ENCODE results near the gene POU3F3. TPM values are rescaled to one million over a fixed set of nuclear protein-coding genes. Genes with fewer than 3 reads are reported as not detected.

POU3F3 gene
- total RNA-seq, 3 donors from 2014 or later (not counting 1 experiment from before 2014, with no cell fraction given), result not detected

DNA sequence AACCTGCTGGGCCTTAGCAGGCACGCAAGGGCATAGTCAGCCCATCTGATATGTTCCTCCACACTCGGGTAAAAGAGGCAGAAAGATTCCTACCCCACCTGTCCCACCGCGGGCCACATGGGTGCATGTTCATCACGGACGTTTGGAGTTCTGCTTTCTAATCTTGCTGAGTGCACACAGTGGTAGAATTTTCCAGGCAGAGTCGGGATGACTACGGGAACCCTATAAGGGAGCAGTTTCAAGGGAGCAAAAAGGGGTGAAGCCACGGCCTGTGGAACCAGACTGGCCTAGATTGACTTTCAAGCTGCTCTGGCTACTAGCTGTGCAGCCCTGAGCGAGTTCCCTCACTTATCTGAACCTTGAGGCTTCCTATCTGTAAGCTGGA, 36.8 kb downstream of the POU3F3 start:
- DNase-seq (no peak), ATAC-seq (no peak)
- 87% methylated on average over 10 of the region's 10 CpGs for WGBS (ENCODE audit: insufficient coverage)
- H3K27me3 ChIP-seq (ENCODE audit: control insufficient read depth, insufficient read depth, low read length), result no peaks in the 10 kb centered on the region
- no peak overlapping the region for H3K4me3 ChIP-seq (ENCODE audit: low read length)
- H3K27ac ChIP-seq (ENCODE audit: low read length), result no peak overlapping the region
- intact Hi-C loops (cut with micrococcal nuclease), result no loop called here
- H3K9me3 ChIP-seq (ENCODE audit: control insufficient read depth, insufficient read depth, low read length), result no peaks in the 10 kb centered on the region
- H3K4me1 ChIP-seq (ENCODE audit: control insufficient read depth, insufficient read depth, low read length), result peaks cover 12% of the 10 kb centered on the region
- H3K27ac Mint-ChIP-seq, result no peak overlapping the region
- no peak overlapping the region for H3K4me3 Mint-ChIP-seq
- TF ChIP-seq, protein P1, sequence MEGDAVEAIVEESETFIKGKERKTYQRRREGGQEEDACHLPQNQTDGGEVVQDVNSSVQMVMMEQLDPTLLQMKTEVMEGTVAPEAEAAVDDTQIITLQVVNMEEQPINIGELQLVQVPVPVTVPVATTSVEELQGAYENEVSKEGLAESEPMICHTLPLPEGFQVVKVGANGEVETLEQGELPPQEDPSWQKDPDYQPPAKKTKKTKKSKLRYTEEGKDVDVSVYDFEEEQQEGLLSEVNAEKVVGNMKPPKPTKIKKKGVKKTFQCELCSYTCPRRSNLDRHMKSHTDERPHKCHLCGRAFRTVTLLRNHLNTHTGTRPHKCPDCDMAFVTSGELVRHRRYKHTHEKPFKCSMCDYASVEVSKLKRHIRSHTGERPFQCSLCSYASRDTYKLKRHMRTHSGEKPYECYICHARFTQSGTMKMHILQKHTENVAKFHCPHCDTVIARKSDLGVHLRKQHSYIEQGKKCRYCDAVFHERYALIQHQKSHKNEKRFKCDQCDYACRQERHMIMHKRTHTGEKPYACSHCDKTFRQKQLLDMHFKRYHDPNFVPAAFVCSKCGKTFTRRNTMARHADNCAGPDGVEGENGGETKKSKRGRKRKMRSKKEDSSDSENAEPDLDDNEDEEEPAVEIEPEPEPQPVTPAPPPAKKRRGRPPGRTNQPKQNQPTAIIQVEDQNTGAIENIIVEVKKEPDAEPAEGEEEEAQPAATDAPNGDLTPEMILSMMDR (IDR thresholded peaks at IDR 0.05), result no peak
- no peaks in the 10 kb centered on the region for H3K36me3 ChIP-seq (ENCODE audit: control insufficient read depth, insufficient read depth, low read length)
- H3K9me3 Mint-ChIP-seq, result no peaks in the 10 kb centered on the region
- H3K36me3 Mint-ChIP-seq, result no peaks in the 10 kb centered on the region
- peaks cover 22 to 23% of the 10 kb centered on the region in 2 donors for H3K4me1 Mint-ChIP-seq
- H3K27me3 Mint-ChIP-seq (ENCODE audit: low read depth in 2 of 2), result peaks cover 8 to 15% of the 10 kb centered on the region in 2 donors

DNA sequence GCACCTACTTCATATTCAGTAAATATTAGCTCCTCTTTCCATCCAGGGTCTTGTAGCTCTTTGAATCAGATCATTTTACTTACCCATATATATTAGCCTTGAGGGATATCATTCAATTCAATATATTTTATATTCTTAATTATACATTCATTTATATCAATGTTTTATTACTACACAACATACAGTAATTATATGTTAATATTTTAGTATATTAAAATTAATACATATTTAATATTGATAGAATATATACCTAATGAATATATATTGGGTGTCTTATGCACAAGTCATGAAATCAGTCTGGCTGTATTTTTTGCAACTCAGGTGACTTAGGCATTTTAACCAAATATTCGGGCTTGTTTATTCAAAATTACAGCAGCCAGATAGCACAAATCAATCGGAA, 37.2 kb downstream of the POU3F3 start:
- intact Hi-C loops (cut with micrococcal nuclease), result no loop called here
- Mint-ChIP-seq H3K4me1 (peaks cover 22 to 23% of the 10 kb centered on the region in 2 donors), H3K36me3 (no peaks in the 10 kb centered on the region), H3K9me3 (no peaks in the 10 kb centered on the region), H3K27ac (no peak overlapping the region), H3K4me3 (no peak overlapping the region), H3K27me3 (ENCODE audit: low read depth in 2 of 2) (peaks cover 8 to 18% of the 10 kb centered on the region in 2 donors)
- no peaks in the 10 kb centered on the region for H3K36me3 ChIP-seq (ENCODE audit: control insufficient read depth, insufficient read depth, low read length)
- H3K27me3 ChIP-seq (ENCODE audit: control insufficient read depth, insufficient read depth, low read length), result no peaks in the 10 kb centered on the region
- ATAC-seq (no peak), DNase-seq (no peak)
- 92% methylated on average over 2 of the region's 2 CpGs for WGBS (ENCODE audit: insufficient coverage)
- H3K9me3 ChIP-seq (ENCODE audit: control insufficient read depth, insufficient read depth, low read length), result no peaks in the 10 kb centered on the region
- H3K4me1 ChIP-seq (ENCODE audit: control insufficient read depth, insufficient read depth, low read length), result peaks cover 12% of the 10 kb centered on the region
- no peak overlapping the region for H3K4me3 ChIP-seq (ENCODE audit: low read length)
- no peak overlapping the region for H3K27ac ChIP-seq (ENCODE audit: low read length)
- TF ChIP-seq, protein P1 (IDR thresholded peaks at IDR 0.05), result no peak

DNA sequence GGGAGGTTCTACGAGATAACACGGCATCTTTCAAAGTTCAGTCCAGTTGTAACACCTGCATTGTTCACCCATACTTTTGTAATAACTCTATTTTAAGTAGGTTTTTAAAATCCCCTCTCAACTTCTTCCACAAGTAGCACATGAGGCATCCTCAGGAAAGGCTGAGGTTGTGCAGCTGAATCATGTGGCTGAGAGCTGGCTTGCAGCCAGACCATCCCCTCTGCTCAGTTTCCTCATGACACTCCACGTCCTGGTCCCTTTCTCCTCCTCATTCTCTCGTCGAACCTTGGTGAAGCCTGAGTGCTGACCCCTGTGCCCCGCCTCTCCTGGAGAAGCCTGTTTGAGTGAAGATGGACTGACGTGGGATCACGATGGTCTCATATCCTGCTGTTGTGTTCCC, 42.5 kb downstream of the POU3F3 start:
- H3K27me3 ChIP-seq (ENCODE audit: control insufficient read depth, insufficient read depth, low read length), result no peaks in the 10 kb centered on the region
- ATAC-seq (no peak), DNase-seq (no peak)
- intact Hi-C loops (cut with micrococcal nuclease), result no loop called here
- WGBS (ENCODE audit: insufficient coverage), result 39% methylated on average over 8 of the region's 8 CpGs
- H3K27ac ChIP-seq (ENCODE audit: low read length), result no peak overlapping the region
- Mint-ChIP-seq H3K27ac (no peak overlapping the region), H3K4me1 (no peaks in the 10 kb centered on the region), H3K4me3 (no peak overlapping the region), H3K36me3 (no peaks in the 10 kb centered on the region), H3K27me3 (ENCODE audit: low read depth in 2 of 2) (peaks cover 19 to 47% of the 10 kb centered on the region in 2 donors), H3K9me3 (no peaks in the 10 kb centered on the region)
- no peak overlapping the region for H3K4me3 ChIP-seq (ENCODE audit: low read length)
- H3K4me1 ChIP-seq (ENCODE audit: control insufficient read depth, insufficient read depth, low read length), result no peaks in the 10 kb centered on the region
- H3K36me3 ChIP-seq (ENCODE audit: control insufficient read depth, insufficient read depth, low read length), result no peaks in the 10 kb centered on the region
- no peaks in the 10 kb centered on the region for H3K9me3 ChIP-seq (ENCODE audit: control insufficient read depth, insufficient read depth, low read length)
- TF ChIP-seq, protein P1 (IDR thresholded peaks at IDR 0.05), result no peak

DNA sequence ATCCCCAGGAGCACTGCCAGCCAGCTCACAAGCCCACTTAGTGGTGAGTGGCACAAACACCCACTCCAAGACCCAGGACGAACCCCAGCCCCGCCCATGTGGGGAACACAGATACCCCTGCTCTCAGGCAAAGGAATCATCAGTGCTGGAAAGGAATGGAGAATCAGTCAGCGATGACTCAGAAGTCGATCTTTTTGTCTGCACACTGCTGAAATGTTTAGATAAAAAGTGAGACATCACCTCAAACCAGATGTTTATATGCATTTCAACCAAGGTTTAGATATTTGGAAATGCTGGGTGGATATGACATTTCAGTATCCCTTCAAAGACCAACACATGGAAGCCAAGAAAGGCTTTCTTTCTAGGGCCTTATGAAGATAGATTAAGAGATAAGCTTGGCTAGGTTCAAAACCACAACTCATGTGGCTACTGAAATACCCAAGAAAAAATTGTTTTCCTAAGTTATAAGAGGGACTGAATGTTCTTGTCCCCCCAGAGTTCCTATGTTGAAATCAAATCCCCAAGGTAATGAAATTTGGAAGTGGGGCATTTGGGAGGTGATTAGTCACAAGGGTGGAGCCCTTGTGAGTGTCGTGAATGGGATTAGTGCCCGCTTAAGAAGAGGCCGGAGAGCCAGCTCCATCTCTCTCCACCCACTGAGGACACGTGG, 43.7 kb downstream of the POU3F3 start:
- intact Hi-C loops (cut with micrococcal nuclease), result no loop called here
- Histone ChIP-seq H3K4me1 (ENCODE audit: control insufficient read depth, insufficient read depth, low read length) (no peaks in the 10 kb centered on the region), H3K27me3 (ENCODE audit: control insufficient read depth, insufficient read depth, low read length) (no peaks in the 10 kb centered on the region), H3K36me3 (ENCODE audit: control insufficient read depth, insufficient read depth, low read length) (no peaks in the 10 kb centered on the region), H3K9me3 (ENCODE audit: control insufficient read depth, insufficient read depth, low read length) (no peaks in the 10 kb centered on the region), H3K4me3 (ENCODE audit: low read length) (no peak overlapping the region), H3K27ac (ENCODE audit: low read length) (no peak overlapping the region)
- no peaks in the 10 kb centered on the region for H3K9me3 Mint-ChIP-seq
- DNase-seq (no peak), ATAC-seq (no peak)
- no peaks in the 10 kb centered on the region for H3K36me3 Mint-ChIP-seq
- TF ChIP-seq, protein P1 (IDR thresholded peaks at IDR 0.05), result no peak
- H3K4me3 Mint-ChIP-seq, result no peak overlapping the region
- H3K27me3 Mint-ChIP-seq (ENCODE audit: low read depth in 2 of 2), result peaks cover 22 to 55% of the 10 kb centered on the region in 2 donors
- H3K27ac Mint-ChIP-seq, result no peak overlapping the region
- H3K4me1 Mint-ChIP-seq, result no peaks in the 10 kb centered on the region
- WGBS (ENCODE audit: insufficient coverage), result 85% methylated on average over 8 of the region's 8 CpGs

Data from natural killer cell (primary cell).